RWPE2 (cell line): ENCODE data around the gene ARMC2.

Experiments
- ATAC-seq: fragments of 200-7000 bp; cut with Tn5 transposase; 3 replicates; pipeline ENCODE4 v1.9.1; 2021; ENCODE audit warnings: low read depth
- DNase-seq: peaks from one replicate; pipeline ENCODE4 v3.0.0-alpha.2; 2020; ENCODE audit warnings: low spot score
- H3K27ac ChIP-seq: fragments of 450-650 bp; 2 replicates; pipeline ENCODE4 v1.5.1; 2017; ENCODE audit warnings: mild to moderate bottlenecking; ENCODE audit not compliant: poor library complexity, severe bottlenecking
- H3K27me3 ChIP-seq: fragments of 250-450 bp; sonication (Bioruptor Pico); 2 replicates; pipeline ENCODE4 v1.5.1; 2021; ENCODE audit warnings: mild to moderate bottlenecking, moderate library complexity; ENCODE audit not compliant: insufficient read depth, poor library complexity, severe bottlenecking
- H3K36me3 ChIP-seq: fragments of 250-450 bp; sonication (Bioruptor Pico); 2 replicates; pipeline ENCODE4 v1.5.1; 2020; ENCODE audit warnings: low read depth, mild to moderate bottlenecking, moderate library complexity
- H3K4me1 ChIP-seq: fragments of 250-450 bp; sonication (Bioruptor Pico); 2 replicates; pipeline ENCODE4 v1.5.1; 2021; ENCODE audit warnings: mild to moderate bottlenecking, moderate library complexity; ENCODE audit not compliant: insufficient read depth, poor library complexity, severe bottlenecking
- H3K4me3 ChIP-seq: fragments of 250-450 bp; sonication (Bioruptor Pico); 2 replicates; pipeline ENCODE4 v1.5.1; 2021; ENCODE audit warnings: mild to moderate bottlenecking, moderate library complexity; ENCODE audit not compliant: severe bottlenecking
- H3K9me3 ChIP-seq: fragments of 250-450 bp; sonication (Bioruptor Pico); 2 replicates; pipeline ENCODE4 v1.5.1; 2021; ENCODE audit warnings: mild to moderate bottlenecking, moderate library complexity; ENCODE audit not compliant: severe bottlenecking
- TF ChIP-seq, protein P1 (sequence below): fragments of 450-650 bp; IDR thresholded peaks from one replicate; pipeline ENCODE4 v1.5.1; 2017; ENCODE audit warnings: mild to moderate bottlenecking, moderate library complexity; ENCODE audit not compliant: poor library complexity, severe bottlenecking

ARMC2 gene

GRCh38 chr6:108987156-108987555, 138.9 kb downstream of the ARMC2 start:
- H3K4me3 ChIP-seq: no peak overlapping the region
- H3K36me3 ChIP-seq: peaks cover 42% of the 10 kb centered on the region
- H3K9me3 ChIP-seq: no peaks in the 10 kb centered on the region
- H3K27me3 ChIP-seq: no peaks in the 10 kb centered on the region
- ATAC-seq: no peak
- TF ChIP-seq, protein P1, sequence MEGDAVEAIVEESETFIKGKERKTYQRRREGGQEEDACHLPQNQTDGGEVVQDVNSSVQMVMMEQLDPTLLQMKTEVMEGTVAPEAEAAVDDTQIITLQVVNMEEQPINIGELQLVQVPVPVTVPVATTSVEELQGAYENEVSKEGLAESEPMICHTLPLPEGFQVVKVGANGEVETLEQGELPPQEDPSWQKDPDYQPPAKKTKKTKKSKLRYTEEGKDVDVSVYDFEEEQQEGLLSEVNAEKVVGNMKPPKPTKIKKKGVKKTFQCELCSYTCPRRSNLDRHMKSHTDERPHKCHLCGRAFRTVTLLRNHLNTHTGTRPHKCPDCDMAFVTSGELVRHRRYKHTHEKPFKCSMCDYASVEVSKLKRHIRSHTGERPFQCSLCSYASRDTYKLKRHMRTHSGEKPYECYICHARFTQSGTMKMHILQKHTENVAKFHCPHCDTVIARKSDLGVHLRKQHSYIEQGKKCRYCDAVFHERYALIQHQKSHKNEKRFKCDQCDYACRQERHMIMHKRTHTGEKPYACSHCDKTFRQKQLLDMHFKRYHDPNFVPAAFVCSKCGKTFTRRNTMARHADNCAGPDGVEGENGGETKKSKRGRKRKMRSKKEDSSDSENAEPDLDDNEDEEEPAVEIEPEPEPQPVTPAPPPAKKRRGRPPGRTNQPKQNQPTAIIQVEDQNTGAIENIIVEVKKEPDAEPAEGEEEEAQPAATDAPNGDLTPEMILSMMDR: no peak
- no peaks in the 10 kb centered on the region for H3K4me1 ChIP-seq
- DNase-seq: no peak
- no peak overlapping the region for H3K27ac ChIP-seq

GRCh38 chr6:108988296-108988695, 140.1 kb downstream of the ARMC2 start:
- H3K27me3 ChIP-seq: no peaks in the 10 kb centered on the region
- ATAC-seq (no peak), DNase-seq (no peak)
- H3K36me3 ChIP-seq: peaks cover 53% of the 10 kb centered on the region
- no peaks in the 10 kb centered on the region for H3K4me1 ChIP-seq
- no peak overlapping the region for H3K27ac ChIP-seq
- no peak overlapping the region for H3K4me3 ChIP-seq
- TF ChIP-seq, protein P1: no peak
- no peaks in the 10 kb centered on the region for H3K9me3 ChIP-seq

DNA sequence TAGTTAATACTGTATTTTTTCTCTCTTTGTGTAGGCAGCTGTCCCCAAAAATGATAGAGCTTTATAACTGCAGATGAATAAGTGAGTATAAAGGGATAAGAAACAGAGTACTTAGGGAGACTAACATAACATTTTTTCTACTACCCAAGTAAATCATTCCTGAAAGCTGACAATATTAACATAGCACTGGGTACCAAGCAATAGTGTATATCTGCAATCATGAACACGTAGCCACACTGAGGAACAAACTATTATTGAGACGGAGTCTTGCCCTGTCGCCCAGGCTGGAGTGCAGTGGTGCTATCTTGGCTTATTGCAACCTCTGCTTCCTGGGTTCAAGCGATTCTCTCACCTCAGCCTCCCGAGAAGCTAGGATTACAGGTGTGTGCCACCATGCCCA, 140.5 kb downstream of the ARMC2 start:
- Histone ChIP-seq H3K4me1 (no peaks in the 10 kb centered on the region), H3K27me3 (no peaks in the 10 kb centered on the region), H3K4me3 (no peak overlapping the region), H3K27ac (no peak overlapping the region), H3K9me3 (no peaks in the 10 kb centered on the region), H3K36me3 (peaks cover 57% of the 10 kb centered on the region)
- no peak for ATAC-seq
- DNase-seq: no peak
- TF ChIP-seq, protein P1: no peak

- Histone ChIP-seq H3K27ac (no peak overlapping the region), H3K27me3 (no peaks in the 10 kb centered on the region), H3K4me1 (no peaks in the 10 kb centered on the region), H3K9me3 (no peaks in the 10 kb centered on the region), H3K36me3 (peaks cover 62% of the 10 kb centered on the region), H3K4me3 (no peak overlapping the region)
- DNase-seq (no peak), ATAC-seq (no peak)
- TF ChIP-seq, protein P1: no peak
These were observed 141.5 kb downstream of the ARMC2 start for GRCh38 chr6:108989700-108990099.

GRCh38 chr6:108993876-108994275, 145.7 kb downstream of the ARMC2 start:
- TF ChIP-seq, protein P1: no peak
- Histone ChIP-seq H3K4me3 (no peak overlapping the region), H3K27ac (no peak overlapping the region), H3K4me1 (no peaks in the 10 kb centered on the region), H3K9me3 (no peaks in the 10 kb centered on the region), H3K27me3 (no peaks in the 10 kb centered on the region), H3K36me3 (peaks cover 79% of the 10 kb centered on the region)
- DNase-seq: no peak
- ATAC-seq: no peak
